Prostate gland (tissue), 2 donors: ENCODE data around the gene ANKRD18B.
"Not testable (repeated sequence)": the region's sequence is repeated elsewhere in the genome, so short reads cannot be mapped to it uniquely, and the experiment has no call there.

ENCODE experiments used
- POLR2A ChIP-seq: fragments of 450-650 bp; IDR thresholded peaks from one replicate; pipeline ENCODE4 v1.6.1; 2016; ENCODE audit warnings: antibody characterized with exemption, mild to moderate bottlenecking
- TF ChIP-seq, protein P1 (sequence below), 4 experiments: fragments of 200-600 bp in 2 of 4; fragments of 450-650 bp in 2 of 4; sonication (generic) in 2 of 4; IDR thresholded peaks; 1 replicate in 3 of 4; 2 replicates in 1 of 4; pipeline ENCODE4 v1.5.1; 2016 to 2019; ENCODE audit warnings: antibody characterized with exemption in 4 of 4, mild to moderate bottlenecking in 2 of 4, moderate library complexity in 2 of 4

DNA sequence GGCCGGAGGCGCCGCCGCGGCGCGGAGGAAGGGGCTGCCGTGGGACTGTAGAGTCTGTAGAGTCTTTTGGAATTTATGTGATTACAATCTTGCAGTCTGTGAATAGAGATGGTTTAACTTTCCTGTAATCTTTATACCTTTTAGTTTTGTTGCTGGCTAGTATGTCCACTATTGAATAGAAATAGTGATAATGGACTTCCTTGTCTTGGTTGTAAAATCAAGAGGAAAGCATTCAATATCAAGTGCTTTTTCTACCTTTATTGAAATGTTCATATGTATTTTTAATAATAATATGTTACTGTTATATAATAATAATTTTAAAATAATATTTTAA is 12.9 kb upstream of the ANKRD18B start:
- TF ChIP-seq, protein P1, sequence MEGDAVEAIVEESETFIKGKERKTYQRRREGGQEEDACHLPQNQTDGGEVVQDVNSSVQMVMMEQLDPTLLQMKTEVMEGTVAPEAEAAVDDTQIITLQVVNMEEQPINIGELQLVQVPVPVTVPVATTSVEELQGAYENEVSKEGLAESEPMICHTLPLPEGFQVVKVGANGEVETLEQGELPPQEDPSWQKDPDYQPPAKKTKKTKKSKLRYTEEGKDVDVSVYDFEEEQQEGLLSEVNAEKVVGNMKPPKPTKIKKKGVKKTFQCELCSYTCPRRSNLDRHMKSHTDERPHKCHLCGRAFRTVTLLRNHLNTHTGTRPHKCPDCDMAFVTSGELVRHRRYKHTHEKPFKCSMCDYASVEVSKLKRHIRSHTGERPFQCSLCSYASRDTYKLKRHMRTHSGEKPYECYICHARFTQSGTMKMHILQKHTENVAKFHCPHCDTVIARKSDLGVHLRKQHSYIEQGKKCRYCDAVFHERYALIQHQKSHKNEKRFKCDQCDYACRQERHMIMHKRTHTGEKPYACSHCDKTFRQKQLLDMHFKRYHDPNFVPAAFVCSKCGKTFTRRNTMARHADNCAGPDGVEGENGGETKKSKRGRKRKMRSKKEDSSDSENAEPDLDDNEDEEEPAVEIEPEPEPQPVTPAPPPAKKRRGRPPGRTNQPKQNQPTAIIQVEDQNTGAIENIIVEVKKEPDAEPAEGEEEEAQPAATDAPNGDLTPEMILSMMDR (IDR thresholded peaks at IDR 0.05) = not testable (repeated sequence)
- TF ChIP-seq POLR2A = not testable (repeated sequence)
